GM20000 (cell line): Measurements from ENCODE around the gene ZNF76.

Experiments used
- DNase-seq: peaks from one replicate; pipeline ENCODE4 v3.0.0; 2012; ENCODE audit warnings: low spot score
- CTCF ChIP-seq: IDR thresholded peaks from 2 replicates; pipeline ENCODE4 v1.5.1; 2012; ENCODE audit warnings: mild to moderate bottlenecking, control low read depth; ENCODE audit errors: extremely low read depth, missing control alignments

Gene ZNF76

GRCh38 chr6:35244551-35244950 is 15.0 kb upstream of the ZNF76 start:
- DNase-seq: no peak
- no peak for TF ChIP-seq CTCF

- no peak for TF ChIP-seq CTCF
- peak; percentile 50 for DNase-seq
These were observed 11.8 kb upstream of the ZNF76 start for GRCh38 chr6:35247642-35248231.

GRCh38 chr6:35248300-35248699 is 11.2 kb upstream of the ZNF76 start:
- TF ChIP-seq CTCF: no peak
- DNase-seq: no peak

- TF ChIP-seq CTCF: no peak
- DNase-seq: no peak
These were observed 10.6 kb upstream of the ZNF76 start for GRCh38 chr6:35248965-35249364.

- no peak for DNase-seq
- no peak for TF ChIP-seq CTCF
These were observed 7.6 kb upstream of the ZNF76 start for GRCh38 chr6:35251949-35252348.

- no peak for DNase-seq
- no peak for TF ChIP-seq CTCF
These were observed 6.3 kb upstream of the ZNF76 start for GRCh38 chr6:35253249-35253648.

- DNase-seq: no peak
- no peak for TF ChIP-seq CTCF
These were observed 1.2 kb upstream of the ZNF76 start for GRCh38 chr6:35258336-35258735.
